HFF-Myc (cell line): ENCODE measurements around the gene C16orf92.
"Not testable (repeated sequence)": the region's sequence is repeated elsewhere in the genome, so short reads cannot be mapped to it uniquely, and the experiment has no call there.

Experiments used
- DNase-seq: peaks from one replicate; pipeline ENCODE4 v3.0.0-alpha.2; 2011; ENCODE audit warnings: low read depth; ENCODE audit errors: extremely low read depth
- H3K4me3 ChIP-seq: replicated peaks from 2 replicates; pipeline ENCODE4 v1.5.1; 2011; ENCODE audit warnings: low read depth, mild to moderate bottlenecking, control low read depth, low read length
- TF ChIP-seq, protein P1 (sequence below): IDR thresholded peaks from 2 replicates; pipeline ENCODE4 v1.5.1; 2012; ENCODE audit warnings: mild to moderate bottlenecking, low read depth, low read length, control low read depth; ENCODE audit errors: missing control alignments

The C16orf92 gene

DNA sequence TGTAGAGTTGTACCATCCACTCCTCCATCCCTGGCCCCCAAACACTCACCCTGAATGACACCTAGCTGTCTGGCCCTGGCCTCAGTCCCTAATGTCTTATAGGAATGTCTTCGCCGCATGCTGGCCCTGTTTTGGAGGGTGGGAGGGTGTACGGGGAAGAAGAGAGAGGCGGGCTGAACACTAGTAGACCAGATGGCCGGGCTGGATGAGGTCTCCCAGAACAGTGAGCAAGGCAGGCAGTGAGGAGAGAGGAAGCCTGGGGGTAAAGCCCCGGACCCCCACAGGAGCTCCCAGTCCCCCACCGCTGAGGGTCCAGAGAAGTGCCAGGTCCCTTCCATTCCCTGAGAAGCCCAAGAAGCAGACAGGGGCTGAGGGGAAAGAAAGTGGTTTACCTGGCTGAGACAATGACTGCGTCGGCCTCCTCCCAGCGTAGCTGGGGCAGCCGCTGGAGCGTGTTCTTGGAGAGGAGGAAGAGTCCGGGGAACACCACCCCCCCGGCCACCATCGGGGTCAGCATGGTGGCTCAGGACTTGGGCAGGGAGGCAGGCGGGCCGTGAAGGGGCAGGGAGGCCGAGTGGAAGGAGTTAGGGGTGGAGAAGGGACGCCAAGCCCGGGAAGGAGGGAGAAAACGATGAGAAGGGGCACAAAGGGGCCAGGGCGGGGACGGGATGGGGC lies 7.2 kb downstream of the C16orf92 start:
- no peak for DNase-seq
- TF ChIP-seq, protein P1, sequence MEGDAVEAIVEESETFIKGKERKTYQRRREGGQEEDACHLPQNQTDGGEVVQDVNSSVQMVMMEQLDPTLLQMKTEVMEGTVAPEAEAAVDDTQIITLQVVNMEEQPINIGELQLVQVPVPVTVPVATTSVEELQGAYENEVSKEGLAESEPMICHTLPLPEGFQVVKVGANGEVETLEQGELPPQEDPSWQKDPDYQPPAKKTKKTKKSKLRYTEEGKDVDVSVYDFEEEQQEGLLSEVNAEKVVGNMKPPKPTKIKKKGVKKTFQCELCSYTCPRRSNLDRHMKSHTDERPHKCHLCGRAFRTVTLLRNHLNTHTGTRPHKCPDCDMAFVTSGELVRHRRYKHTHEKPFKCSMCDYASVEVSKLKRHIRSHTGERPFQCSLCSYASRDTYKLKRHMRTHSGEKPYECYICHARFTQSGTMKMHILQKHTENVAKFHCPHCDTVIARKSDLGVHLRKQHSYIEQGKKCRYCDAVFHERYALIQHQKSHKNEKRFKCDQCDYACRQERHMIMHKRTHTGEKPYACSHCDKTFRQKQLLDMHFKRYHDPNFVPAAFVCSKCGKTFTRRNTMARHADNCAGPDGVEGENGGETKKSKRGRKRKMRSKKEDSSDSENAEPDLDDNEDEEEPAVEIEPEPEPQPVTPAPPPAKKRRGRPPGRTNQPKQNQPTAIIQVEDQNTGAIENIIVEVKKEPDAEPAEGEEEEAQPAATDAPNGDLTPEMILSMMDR, result no peak
- no peak overlapping the region for H3K4me3 ChIP-seq

DNA sequence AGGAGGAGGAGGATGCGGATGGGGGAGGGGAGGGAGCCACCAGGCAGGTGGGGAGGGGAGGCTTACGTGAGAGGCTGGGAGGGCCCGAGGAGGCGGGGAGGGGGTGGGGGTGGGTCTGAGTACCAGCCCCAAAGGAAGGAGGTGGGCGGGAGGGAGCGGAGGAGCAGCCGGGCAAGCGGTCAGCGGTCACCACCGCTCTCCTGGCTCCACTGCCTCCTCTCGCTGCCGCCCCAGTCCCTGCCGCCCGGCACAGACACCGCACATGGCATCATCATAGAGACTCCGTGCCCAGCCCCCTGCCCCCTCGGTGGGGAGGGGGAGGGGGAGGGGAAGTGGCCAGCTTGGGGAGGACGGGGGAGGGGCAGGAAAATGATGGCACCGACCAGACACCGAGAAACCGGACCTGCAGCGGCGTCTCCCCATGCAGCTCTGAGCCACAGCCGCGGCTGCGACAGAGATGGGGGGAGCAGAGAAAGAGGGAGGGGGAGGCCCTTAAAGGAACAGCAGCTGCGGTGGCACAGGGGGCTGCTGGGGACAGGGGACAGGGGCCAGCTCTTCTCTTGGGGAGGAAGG lies 7.9 kb downstream of the C16orf92 start, which contains the start of gene TLCD3B:
Gene TLCD3B (minus strand): TSS at position 431 of the 573 bp plus-strand sequence. CDS start 744 bp downstream, outside the sequence.
- DNase-seq, result no peak
- H3K4me3 ChIP-seq, result no peak within 1 kb of the TSS
- TF ChIP-seq, protein P1, result no peak

DNA sequence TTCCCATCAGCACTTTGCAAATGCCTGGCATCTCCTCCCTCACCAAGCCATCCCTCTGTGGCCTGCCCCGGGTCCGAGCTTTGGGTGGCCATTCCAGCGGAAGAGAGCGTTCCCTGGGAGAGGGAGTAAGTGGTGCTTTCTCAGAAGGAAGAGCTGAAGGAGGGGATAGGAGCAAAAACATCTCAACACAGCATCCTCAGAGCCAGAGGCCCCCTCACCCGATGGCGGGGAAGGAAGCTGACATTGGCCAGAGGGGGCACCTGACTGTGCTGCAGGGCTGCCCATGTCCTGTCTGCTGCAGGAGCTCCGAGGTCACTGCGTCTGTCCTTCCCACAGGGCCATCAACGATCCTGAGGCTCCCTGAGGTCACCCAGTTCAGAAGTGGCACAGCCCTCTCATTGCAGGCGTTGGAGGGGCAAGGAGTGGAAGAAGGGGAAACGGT lies 8.5 kb downstream of the C16orf92 start:
- no peak overlapping the region for H3K4me3 ChIP-seq
- no peak for DNase-seq
- TF ChIP-seq, protein P1, result no peak

DNA sequence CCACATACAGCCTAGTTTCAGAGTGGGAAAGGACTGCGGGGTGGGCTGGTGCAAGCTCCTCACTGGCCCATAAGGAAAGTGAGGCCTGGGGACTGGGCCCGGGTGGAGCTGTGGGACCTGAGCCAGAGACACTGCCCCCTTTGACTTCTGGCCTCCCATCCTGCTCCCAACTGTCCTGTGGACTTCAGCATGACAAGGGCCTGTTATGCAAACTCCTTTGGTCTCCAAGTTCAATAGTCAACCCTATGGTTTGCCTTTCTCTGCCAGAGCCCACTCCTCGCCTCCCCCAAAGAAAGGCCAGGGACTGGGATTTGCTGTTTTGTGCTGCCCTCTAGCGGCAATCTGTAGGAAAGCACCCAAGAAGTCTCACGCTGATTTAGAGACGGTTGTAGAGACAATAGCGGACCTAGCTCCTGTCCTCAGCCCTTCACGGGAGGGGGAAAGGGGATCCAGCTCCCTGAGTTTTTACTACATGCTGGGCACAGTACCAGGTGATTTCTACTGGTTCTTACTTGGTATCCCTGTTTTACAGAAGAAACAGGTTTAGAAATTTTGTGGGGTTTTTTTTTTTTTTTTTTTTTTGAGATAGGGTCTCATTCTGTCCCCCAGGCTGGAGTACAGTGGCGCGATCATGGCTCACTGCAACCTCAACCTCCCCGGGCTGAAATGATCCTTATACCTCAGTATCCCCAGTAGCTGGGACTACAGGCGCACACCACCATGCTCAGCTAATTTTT lies 9.3 kb downstream of the C16orf92 start:
- TF ChIP-seq, protein P1, result peak; percentile 92
- peak; percentile 40 for DNase-seq
- no peak overlapping the region for H3K4me3 ChIP-seq

DNA sequence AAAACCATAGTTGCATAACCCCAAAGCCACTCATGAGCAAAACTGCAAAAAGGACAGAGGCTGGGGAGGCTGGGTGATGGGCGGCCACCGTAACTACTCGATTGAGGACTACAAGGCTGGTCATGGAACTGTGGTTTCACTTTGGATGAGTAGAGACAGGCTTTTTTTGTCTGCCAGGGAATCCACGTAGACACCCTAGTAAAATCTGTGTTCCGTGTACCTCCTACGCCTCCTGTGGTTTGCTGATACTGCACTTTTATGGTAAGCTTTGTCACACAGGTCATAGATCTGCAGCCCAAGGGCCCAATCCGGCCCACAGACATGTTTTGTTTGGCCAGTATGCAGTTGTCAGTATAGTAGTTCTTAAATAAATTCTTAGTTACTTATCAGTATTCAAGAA lies 10.3 kb downstream of the C16orf92 start:
- TF ChIP-seq, protein P1, result no peak
- no peak overlapping the region for H3K4me3 ChIP-seq
- no peak for DNase-seq

DNA sequence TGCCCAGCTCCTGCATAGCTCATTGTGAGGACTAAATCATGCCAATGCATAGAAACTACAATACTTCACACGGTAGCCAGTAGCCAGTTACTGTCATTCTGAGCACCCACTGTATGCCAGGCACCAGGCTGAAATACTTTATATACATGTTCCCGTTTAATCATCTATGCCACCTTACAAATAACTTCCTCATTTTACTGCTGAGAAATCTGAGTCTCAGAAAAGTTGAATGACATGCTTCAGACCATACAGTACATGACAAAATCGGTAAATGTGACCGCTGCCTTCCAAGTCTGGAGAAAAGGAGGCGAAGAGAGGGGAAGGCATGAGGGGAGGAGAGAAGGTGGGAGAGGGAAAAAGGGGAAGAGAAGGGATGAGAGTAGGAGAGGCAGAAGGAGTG lies 17.2 kb downstream of the C16orf92 start:
- DNase-seq, result no peak
- H3K4me3 ChIP-seq, result no peak overlapping the region
- TF ChIP-seq, protein P1, result no peak

DNA sequence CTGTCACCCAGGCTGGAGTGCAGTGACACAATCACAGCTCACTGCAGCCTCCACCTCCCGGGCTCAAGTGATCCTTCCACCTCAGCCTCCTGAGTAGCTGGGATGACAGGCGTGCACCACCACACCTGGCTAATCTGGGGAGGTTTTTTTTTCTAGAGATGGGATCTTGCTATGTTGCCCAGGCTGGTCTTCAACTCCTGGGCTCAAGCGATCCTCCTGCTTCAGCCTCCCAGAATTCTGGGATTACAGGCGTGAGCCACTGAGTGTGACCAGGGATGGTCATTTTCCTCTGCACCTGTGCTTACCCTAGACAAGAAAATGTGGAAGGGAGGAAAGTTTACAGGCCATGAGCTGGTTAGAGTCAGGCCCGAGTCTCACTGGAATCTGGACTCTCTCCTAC lies 17.7 kb downstream of the C16orf92 start:
- not testable (repeated sequence) for H3K4me3 ChIP-seq, DNase-seq
